ENCODE measurements around the gene TREML2. TPM values are rescaled to one million over a fixed set of nuclear protein-coding genes. Genes with fewer than 3 reads are reported as not detected.
"Not testable (repeated sequence)": the region's sequence is repeated elsewhere in the genome, so short reads cannot be mapped to it uniquely, and the experiment has no call there.

Gene TREML2
- total RNA-seq, 1 donor from 2014 or later = not detected

DNA sequence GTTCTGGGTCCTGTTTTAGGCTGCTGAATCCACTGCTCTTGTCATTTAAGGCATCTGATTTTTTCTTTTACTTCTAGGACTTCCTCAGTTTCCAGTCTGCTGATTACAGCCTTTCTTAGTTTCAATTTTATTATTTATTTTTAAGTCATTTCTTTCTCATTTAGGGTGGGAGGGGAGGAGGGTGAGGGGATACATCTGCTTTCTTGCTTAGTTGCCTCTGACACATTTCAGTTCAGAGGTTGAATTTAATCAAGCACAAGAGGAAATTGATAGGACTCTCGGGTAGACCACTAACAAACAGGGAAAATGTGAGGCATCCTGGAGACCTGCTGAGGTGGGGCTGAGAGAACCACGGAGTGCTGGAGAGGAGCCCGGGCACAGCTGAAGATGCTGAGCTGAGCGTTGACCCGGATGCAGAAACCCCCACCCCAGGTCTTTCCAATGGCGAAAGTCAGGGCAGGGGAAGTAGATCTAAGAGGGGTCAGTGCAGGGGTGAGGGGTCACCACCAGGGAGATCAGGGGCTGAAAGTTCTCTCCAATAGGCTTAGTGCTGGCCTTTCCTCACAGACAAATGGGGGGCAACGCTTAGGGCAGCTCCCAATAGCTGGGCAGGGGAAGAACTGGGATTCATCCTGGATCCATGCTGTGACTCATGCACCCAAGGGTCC lies 7.6 kb upstream of the TREML2 start:
- DNase-seq (ENCODE audit: low read depth in 2 of 2) = no peak

DNA sequence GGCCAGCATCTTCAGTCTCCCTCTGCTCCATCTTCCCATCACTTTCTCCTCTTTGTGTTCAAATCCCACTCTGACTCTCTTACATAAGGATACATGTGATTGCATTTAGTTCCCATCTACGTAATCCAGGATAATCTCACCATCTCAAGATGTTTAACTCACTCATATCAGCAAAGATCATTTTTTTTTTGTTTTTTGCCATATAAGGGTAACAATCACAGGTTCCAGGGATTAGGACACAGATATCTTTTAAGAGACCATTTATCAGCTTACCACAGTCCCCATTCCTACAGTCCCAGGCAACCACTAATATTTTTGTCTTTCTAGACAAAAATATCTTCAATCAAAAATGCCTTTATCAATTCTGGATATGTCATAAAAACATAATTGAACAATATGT lies 3.2 kb upstream of the TREML2 start:
- no peak for DNase-seq (ENCODE audit: low read depth in 2 of 2)

DNA sequence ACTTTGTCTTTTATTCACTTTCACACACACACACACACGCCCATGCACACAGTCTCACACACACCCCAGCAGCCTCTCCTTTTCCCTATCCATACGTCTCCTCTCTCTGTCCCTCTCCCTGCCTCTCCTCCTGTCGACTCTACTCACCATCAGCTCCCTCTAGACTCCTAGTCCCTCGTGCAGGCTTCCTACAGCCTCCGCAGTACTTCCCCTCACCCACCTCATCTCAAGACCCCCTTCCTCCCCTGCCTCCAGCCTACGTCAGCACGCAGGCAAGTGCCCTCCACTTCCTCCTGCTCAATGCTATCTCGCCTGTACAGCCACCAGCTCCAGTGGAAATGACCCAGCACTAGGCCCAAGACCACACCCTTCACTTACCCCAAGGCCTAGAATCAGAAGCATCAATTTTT lies 820 bp upstream of the TREML2 start:
- no peak for DNase-seq (ENCODE audit: low read depth in 2 of 2)

DNA sequence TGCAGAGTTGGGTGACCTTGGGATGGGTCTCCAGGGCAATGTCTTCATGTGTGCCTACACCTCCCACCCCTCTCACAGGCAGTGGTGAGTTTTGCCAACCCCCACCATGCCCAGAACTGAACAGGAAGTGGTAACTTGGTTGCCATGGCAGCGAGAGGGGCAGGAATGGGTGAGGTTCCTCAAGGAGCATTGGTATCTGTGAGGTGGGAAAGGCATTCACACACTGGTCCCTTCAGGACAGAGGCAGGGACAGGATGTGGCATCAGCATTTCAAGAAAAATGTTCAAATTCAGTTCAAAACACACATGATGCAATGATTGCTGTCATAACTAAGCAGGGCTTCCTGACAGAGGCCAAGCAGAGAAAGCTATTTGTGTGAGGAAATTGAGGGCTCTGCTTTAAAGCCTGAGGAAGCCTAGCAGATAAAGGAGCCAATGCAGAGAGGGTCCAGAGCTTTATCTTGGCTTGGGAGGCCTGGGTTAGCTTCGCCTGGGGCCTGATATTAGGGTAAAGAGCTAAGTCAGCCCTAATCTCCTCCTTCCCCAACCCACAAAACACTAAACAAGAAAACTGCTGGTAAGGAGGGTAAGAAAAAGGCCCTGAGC lies 551 bp downstream of the TREML2 start:
- no peak for DNase-seq (ENCODE audit: low read depth in 2 of 2)

DNA sequence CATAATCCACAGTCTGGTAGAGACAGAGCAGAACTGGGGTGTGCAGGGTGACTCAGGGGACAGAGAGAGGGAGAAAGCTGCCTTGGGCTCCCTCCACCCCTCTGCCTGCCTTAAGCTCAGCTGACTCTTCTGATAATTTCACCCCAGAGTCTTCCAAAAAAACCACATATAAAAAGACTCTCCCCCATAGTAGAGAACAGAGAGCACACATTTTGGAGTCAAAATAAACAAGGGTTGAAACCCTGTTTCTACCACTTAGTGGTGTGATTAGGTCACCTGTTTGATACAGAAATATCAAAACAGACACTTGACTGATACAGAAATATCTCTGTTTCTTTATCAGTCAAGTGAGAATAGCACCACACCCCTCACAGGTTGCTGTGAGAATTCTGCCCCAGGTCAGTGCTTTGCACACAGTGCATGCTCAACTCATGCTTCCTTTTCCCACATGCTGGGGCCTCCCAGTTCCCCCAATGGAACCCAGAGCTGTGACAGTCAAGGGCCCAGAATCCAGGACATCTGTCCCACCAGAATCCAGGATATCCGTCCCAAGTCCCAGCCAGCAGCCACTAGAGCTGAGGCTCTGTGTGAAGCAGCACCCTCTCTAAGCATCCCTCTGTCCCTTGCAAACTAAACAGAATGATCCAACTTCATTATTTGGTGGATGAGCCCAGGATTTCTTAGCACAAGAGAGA lies 1.2 kb downstream of the TREML2 start:
- no peak for DNase-seq (ENCODE audit: low read depth in 2 of 2)

DNA sequence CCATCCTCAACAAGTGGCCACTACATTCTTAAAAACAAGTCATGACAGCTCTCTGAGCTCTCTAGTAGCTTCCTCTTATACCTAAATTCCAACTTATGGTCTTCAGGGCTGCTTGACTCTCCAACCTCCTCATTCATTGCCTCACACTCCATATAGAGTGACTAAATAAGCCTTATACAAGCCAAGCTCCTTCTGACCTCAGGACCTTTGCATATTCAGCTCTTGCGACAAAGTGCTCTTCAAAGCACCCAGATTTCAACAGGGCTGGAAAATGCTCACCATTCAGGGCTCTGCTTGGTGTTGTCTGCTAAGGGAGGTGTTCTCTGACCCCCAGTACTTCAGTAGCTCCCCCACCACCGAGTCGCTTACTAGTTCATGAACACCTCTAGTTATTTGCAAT lies 3.7 kb downstream of the TREML2 start:
- no peak for DNase-seq (ENCODE audit: low read depth in 2 of 2)

DNA sequence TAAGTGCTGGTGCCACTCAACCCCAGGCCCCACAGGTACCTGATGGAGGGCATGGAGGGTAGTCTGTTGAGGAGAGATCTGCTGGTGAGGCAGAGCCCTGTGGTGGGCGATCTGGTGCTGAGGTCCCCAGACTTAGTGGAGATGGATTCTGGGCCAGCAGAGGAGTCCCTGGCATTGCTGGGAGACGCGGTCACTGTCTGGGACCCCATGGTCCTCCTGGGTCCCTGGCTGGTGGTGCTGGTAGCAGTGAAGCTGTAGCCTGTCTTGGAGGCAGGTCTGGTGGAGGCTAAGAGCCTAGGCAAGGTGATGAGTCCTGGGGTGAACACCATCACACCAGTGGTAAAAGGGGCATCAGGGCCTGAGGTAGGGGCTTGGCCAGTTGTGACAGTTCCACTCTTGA lies 6.6 kb downstream of the TREML2 start:
- DNase-seq (ENCODE audit: low read depth in 2 of 2) = no peak

DNA sequence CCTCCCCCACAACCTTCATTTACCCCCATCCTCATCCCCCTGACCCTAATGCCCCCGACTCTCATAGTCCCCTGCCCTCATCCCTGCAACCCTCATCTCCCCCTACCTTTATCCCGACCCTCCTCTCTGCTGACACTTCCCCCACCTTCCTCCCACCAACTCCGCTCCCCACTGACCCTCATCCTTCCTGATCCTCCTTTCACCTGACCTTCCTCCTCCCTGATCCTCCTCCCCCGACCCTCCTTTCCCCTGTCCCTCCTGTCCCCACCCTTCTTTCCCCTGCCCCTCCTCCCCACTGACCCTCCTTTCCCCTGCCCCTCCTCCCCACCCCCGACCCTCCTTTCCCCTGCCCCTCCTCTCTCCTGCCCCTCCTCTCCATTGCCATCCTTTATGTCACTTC lies 7.1 kb downstream of the TREML2 start:
- no peak for DNase-seq (ENCODE audit: low read depth in 2 of 2)

DNA sequence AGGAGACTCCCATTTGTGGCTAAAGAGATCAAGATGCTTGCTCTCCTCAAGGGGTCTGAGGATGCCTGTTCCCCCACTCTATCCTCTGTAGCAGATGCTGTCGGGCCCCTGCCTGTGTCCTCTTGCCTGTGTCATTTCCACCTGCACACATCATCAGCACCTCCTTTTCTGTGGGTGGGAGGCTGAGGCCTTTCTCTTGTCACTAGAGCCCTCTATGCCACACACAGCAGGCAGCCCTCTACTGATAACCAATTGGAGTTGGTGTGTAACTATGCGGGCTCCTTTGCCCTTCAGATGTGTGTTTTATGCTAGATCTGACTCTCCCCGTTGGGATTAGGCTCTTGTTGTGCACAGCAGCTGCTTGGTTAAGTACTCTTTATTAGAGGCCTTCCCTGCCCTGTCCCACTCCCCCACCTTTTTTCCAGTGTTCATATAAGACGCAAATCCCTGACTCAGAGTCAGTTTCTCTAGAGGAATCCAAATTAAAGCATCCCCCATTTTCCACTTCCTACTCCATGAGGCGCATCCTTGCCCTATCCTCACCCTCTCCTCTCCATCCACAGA lies 7.7 kb downstream of the TREML2 start:
- no peak for DNase-seq (ENCODE audit: low read depth in 2 of 2)

DNA sequence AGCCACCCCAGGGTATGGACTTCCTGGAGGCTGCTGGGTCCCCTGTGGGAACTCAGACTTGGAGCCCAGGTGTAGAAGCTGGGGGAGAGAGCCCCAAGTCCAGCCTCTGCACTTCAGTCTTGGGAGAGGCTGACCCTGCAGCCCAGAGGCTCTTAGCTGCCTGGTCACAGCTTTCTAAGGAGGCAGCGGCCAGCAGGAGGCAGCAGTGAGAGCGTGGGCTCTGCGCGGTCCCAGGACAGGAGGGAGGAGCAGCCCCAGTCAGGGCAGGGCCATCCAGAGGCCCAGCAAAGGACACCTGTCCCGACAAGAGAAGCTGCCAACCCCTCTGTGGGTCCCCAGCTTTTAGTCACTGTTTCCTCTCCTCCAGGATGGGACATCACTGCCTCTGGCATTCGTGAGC lies 9.4 kb downstream of the TREML2 start:
- peak; percentile 6 to 33 for DNase-seq (ENCODE audit: low read depth in 2 of 2)

DNA sequence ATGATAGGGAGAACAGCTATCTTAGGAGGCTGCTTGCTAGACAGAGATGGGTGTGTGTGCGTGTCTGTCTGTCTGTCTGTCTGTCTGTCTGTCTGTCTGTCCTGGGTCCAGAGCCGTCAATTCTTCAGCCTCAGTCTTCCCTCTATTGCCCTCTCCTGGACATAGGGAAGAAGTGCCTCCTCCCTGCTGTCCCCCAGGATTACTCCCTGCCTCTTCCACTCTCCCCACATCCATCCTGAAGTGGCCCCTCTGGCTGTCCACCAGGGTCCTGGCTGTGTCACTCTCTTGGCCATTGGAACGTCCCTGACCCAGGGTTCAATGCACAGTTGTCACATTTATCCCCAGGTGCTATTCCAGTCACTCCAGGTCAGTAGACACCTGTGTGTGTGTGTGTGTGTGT lies 10.2 kb downstream of the TREML2 start:
- DNase-seq (ENCODE audit: low read depth in 2 of 2) = no peak

DNA sequence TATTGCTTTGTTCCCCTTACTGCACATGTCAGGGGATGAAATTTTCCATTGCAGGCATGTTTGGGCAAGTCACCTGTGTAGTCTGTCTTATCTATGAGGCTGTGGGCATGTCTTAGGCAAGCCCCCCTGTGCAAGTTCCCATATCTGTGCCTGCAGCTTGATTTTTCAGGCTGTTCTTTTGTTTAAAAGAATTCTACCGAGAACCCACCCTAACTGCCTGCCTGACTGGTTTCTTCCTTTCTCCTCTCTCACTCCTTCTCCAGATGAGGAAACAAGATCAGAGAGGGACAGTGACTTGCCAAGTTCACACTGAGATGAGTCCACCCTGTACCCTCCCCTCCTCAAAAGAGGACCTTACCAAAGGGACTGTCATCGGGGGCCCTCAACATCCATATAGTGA lies 11.0 kb downstream of the TREML2 start:
- DNase-seq (ENCODE audit: low read depth in 2 of 2) = no peak

DNA sequence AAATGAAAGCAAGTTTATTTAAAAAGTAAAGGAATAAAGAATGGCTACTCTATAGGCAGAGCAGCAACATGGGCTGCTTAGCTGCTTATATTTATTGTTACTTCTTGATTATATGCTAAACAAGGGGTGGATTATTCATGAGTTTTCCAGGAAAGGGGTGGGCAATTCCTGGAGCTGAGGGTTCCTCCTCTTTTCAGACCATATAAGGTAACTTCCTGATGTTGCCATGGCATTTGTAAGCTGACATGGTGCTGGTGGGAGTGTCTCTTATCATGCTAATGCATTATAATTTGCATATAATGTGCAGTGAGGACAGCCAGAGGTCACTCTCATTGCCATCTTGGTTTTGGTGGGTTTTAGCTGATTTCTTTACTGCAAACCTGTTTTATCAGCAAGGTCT lies 11.9 kb downstream of the TREML2 start:
- DNase-seq (ENCODE audit: low read depth in 2 of 2) = not testable (repeated sequence)

DNA sequence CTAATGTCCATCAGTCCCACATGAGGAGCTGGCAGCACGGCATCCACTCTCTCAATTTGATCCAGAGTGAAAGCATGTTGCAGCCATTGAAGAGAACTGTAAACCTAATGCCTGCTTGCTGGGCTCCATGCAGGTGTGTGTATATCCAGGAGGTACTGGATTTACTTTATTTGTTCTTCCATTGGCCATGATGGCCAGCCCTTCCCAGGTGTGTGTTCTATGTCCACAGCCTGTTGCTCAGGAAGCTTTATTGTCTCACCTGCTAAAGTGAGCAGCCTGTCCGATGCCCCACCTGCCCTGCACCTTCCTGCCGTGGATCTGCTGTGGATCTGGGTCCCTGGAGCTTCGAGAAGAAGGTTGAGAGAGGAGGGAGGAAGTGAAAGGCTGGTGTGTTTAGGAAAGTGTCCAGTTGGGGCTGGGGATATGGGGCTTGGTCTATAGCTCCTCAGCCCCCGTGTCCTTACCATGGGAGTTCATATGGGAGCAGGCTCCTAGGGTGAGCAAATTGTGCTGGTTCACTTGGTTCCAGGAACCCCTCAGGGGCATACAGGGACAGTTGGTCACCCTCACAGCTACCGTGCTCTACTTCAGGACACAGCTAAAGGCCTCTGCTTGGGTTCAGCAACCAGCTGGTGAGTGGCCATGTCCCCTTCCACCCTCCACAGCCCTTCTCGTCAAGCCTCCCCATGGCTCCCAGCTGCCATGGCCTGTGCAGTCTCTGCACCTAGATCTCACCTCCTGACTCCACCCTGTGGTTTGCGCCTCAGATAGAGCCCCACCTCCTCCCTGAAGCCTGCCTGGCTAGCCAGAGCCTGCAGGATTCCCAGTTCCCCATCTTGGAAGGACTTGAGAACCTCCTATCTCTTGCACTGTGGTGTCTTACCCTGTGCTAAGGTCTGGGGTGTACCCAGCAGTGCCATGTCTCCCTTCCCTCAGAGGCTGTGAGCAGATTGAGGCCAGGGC lies 12.7 kb downstream of the TREML2 start:
- DNase-seq (ENCODE audit: low read depth in 2 of 2) = no peak

DNA sequence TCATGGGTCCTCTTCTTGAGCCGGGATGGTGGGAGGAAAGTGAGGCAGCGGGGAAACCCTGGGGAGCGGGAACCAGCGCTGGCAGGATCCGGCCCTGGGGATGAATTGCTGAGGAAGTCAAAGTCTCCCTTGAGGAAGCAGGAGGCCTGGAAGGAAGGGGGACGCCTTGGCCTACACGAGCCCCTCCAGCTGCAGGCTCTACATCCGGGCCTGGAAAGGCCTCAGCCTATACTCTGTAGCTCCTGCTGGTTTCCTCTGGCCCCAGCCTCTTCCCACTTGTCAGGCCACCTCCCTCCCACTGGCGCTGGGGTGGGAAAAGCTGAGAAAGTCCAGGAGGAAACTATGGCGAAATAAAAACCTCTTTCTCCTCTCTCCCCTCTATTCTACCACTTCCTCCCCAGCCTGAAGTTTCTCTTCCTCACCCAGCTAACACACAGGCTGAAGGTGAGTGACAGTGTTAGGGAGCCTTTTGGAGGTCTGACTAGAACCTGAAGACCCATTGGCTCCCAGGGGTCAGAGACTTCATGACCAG lies 14.9 kb downstream of the TREML2 start:
- DNase-seq (ENCODE audit: low read depth in 2 of 2) = no peak

DNA sequence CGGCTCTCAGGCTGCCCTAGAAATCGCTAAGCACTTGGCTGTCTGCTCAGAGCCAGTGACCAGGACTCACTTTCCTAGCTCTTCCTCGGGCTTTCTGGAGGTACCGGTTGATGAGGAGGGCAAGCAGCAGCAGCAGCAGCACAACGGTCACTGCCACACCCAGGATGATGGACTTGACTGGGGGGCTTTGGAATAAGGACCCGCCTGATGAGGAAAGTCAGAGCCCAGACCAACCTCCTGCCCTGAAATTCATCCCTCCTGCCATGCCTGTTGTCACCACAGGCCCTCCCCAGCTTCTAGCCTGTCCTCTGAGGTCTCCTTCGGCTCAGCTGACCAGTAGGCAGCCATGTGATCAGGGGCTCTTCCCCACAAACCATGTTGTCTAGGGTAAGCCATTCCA lies 16.2 kb downstream of the TREML2 start:
- DNase-seq (ENCODE audit: low read depth in 2 of 2) = no peak

DNA sequence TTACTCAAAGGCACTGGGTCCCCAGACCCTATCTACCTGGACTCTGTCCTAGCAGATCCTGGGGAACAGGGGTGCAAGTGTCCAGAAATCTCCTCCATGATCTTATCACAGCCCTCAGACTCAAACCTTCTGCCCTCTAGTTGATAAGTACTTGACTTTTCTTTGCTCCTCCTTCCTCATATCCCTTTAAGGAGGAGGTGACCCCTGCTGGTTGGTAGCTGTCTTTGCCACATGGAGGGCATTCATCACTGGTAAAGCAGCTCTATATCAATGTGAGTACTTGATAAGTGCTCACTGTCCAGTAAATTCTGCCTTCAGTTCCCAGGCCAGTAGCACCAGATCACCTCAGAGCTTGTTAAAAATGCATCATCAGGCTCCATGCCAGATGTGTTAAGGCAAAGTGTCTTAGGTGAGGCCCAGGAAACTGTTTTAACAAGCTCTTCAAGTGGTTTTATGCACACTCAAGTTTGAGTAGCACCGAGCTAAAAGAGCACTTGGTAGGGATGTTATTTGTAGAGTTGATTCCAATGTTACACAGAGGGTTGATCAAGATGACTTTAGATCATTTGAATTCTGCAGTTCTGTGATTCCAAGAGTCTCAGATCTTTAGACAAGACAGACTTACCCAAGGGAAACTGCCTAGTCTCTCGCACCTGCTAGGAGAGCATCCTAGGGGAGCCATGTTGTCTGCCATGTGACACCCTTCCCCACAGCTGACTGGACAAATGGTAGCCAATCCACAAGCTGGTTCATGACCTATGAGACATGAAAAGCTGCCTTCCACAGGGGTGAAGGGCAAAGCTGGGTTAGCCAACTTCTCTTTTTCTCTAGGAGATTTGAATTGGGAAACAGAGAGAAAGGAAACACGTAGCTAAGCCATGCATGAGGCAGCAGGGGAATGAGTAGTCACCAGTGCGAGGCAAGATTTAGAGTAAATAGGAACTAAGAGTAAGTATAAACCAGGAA lies 18.6 kb downstream of the TREML2 start:
- DNase-seq (ENCODE audit: low read depth in 2 of 2) = peak; percentile 10 to 74

DNA sequence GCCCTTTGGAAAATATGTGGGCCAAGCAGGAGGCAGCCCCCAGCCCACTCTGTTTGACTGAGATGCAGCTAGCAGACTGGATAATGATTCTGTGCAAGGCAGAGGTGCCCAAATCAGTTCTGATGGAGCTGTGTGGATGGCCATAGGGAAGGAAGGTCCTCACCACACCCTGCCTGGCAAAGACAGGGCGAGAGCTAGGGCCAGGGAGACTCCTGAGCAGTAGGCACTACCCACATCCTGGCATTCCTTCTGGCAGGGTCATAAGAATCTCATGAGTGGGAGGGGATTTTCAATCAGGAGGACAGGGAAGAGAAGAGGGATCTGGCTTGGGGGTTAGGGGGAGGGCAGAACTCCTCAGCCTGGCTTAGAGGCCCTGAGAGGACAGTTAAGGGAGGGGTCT lies 19.4 kb downstream of the TREML2 start:
- no peak for DNase-seq (ENCODE audit: low read depth in 2 of 2)

DNA sequence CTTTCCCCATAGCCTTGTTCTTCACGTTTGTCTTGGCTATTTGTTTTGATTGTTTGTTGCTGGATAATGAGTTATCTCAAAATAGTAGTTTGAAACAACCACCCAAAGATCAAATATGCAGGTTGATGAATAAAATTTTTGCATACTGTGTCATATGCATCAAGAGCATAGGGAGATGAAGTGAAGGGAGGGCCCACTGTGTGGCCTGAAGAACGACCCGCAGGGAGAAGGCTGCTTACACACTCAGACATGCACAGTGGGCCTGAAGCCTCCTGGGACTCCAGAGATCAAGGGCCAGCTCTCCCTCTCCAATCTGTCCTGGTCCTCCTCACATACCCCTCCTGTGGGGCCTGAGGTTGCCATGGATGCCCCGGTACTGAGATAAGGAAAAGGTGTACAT lies 21.8 kb downstream of the TREML2 start:
- no peak for DNase-seq (ENCODE audit: low read depth in 2 of 2)

DNA sequence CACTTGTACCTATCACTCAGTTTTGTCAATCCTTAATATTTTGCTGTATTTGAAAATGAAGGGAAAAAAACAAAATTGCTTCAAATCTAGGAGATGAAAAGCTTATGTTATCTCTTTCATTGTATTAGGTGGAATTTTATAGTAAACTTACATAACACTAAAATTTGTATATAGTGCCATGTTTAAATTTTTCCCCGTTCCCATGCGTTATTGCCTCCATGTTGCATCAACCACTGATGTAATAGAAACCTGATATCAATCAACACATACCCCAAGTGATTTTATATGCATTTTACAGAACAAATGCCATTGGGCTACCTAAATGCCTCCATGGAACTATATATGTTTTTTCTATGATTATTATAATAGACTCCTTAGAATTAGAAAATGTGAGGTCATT lies 23.3 kb downstream of the TREML2 start:
- DNase-seq (ENCODE audit: low read depth in 2 of 2) = no peak

Data from dermis microvascular lymphatic vessel endothelial cell (primary cell).